PC-9 (cell line): Measurements from ENCODE around the gene BDH1. TPM values are rescaled to one million over a fixed set of nuclear protein-coding genes. Genes with fewer than 3 reads are reported as not detected.

Experiments
- BruUV-seq: library from RNA; stranded (reverse); fragments of 400-500 nt; replicated peaks from 2 replicates; lab custom pipeline; 2021; lab: Mats Ljungman, UMichigan
- CTCF ChIA-PET: fragments of 300-600 bp; sonication (Branson Sonifier 250); formaldehyde crosslinking; loops from one replicate; lab custom pipeline; 2022; ENCODE audit warnings: antibody characterized with exemption; lab: Charles Lee
- POLR2A ChIA-PET: fragments of 300-600 bp; sonication (Branson Sonifier 250); formaldehyde crosslinking; loops from one replicate; lab custom pipeline; 2022; ENCODE audit warnings: antibody characterized with exemption; ENCODE audit not compliant: unreplicated experiment; lab: Charles Lee
- DNase-seq, 2 experiments: peaks; one replicate each; pipeline versions ENCODE4 v3.0.0 to v3.0.0-alpha.2; 2015 to 2022; ENCODE audit warnings: mixed read lengths in 1 of 2
- H2AFZ ChIP-seq: fragments of 200-600 bp; sonication (generic); 2 replicates; pipeline ENCODE4 v1.8.1; 2017; ENCODE audit warnings: antibody characterized with exemption
- H3F3A ChIP-seq: fragments of 200-600 bp; sonication (generic); 2 replicates; pipeline ENCODE4 v1.8.1; 2017; ENCODE audit warnings: antibody characterized with exemption, mild to moderate bottlenecking, low read depth; ENCODE audit not compliant: insufficient read depth
- H3K27ac ChIP-seq: fragments of 200-600 bp; sonication (generic); 2 replicates; pipeline ENCODE4 v1.6.1; 2016; ENCODE audit warnings: mixed run types
- H3K27me3 ChIP-seq: fragments of 200-600 bp; sonication (generic); 2 replicates; pipeline ENCODE4 v1.6.1; 2016; ENCODE audit warnings: low read depth, mixed run types; ENCODE audit not compliant: insufficient read depth
- H3K36me3 ChIP-seq: fragments of 200-600 bp; sonication (generic); 2 replicates; pipeline ENCODE4 v1.6.1; 2016; ENCODE audit warnings: low read depth, mixed run types
- H3K4me1 ChIP-seq: fragments of 200-600 bp; sonication (generic); replicated peaks from 2 replicates; pipeline ENCODE4 v1.6.1; 2016; ENCODE audit warnings: mixed run types; ENCODE audit not compliant: insufficient read depth
- H3K4me2 ChIP-seq: fragments of 200-600 bp; sonication (generic); 2 replicates; pipeline ENCODE4 v1.6.1; 2017; ENCODE audit warnings: mixed run types
- H3K4me3 ChIP-seq: fragments of 200-600 bp; sonication (generic); 2 replicates; pipeline ENCODE4 v1.6.1; 2016; ENCODE audit warnings: mixed run types
- H3K79me2 ChIP-seq: fragments of 200-600 bp; sonication (generic); 2 replicates; pipeline ENCODE4 v1.6.1; 2017; ENCODE audit warnings: low read depth, mixed run types
- H3K9me2 ChIP-seq: fragments of 200-600 bp; sonication (generic); 2 replicates; pipeline ENCODE4 v1.8.1; 2017; ENCODE audit warnings: mild to moderate bottlenecking; ENCODE audit not compliant: insufficient read depth
- H3K9me3 ChIP-seq: fragments of 200-600 bp; sonication (generic); 2 replicates; pipeline ENCODE4 v1.8.1; 2016; ENCODE audit warnings: low read depth; ENCODE audit not compliant: insufficient read depth
- H4K20me1 ChIP-seq: fragments of 200-600 bp; sonication (generic); 2 replicates; pipeline ENCODE4 v1.8.1; 2017; ENCODE audit not compliant: insufficient read depth
- EZH2 ChIP-seq: fragments of 200-600 bp; sonication (generic); IDR thresholded peaks from 2 replicates; pipeline ENCODE4 v1.8.0; 2017; ENCODE audit warnings: antibody characterized with exemption, low read depth
- intact Hi-C: fragments of 100-400 bp; cut with micrococcal nuclease; formaldehyde crosslinking; loops from one replicate; pipeline ENCODE4 v1.10.0; 2022; ENCODE audit not compliant: unreplicated experiment
- total RNA-seq: library from RNA; stranded (reverse); gene quantifications from 2 replicates; pipeline ENCODE4 v1.2.3, GENCODE V29; 2021
- TF ChIP-seq, protein P1 (sequence below): fragments of 200-600 bp; sonication (generic); conservative IDR thresholded peaks from 2 replicates; pipeline ENCODE4 v1.6.1; 2017; ENCODE audit warnings: mixed run types, antibody characterized with exemption, mild to moderate bottlenecking, moderate library complexity

Gene BDH1
- total RNA-seq, 1 experiment from 2014 or later = 55.1 TPM

DNA sequence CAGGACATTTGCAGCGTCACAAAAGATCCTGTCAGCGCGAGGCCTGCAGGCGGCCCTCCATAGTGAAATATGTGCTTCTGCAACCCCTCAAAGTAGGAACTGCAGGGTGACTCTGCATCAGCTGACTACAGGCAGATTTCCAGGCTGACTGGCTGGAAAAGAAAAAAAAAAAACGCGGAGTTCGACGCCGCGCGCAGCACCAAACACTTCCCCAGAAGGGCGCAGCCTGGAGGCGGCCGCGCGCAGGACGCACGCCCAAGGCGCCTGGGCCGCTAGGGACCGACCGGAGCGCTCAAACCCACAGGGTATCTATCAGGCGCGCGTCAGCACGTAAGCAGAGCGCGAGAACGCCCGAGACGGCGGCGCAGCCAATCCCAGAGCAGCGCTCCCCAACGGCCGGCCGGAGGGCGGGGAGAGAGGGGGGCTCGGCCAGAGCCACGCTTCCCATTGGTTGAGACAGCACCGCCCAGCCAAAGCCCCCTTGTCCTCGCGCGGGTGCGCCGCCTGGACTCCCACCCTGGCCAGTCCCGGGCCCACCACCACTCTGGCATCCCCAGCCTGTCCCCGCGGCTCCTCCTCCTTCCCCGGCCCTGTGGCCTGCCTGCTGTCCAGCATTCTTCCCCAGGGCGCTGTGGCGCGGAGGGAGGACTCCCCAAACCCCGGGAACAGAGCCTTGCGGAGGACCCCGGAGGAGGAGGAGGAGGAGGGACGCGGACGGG lies 1.0 kb downstream of the BDH1 start:
- H3K36me3 ChIP-seq = no peaks in the 10 kb centered on the region
- CTCF ChIA-PET = no interaction called here
- H3K4me3 ChIP-seq = peak overlapping the region; percentile 75
- H3K9me3 ChIP-seq = no peaks in the 10 kb centered on the region
- POLR2A ChIA-PET = interaction anchor here (0.6 kb wide), 1 partner anchor 49 kb away, joined by 3 read pairs; no protein-coding TSS in a partner anchor
- peaks cover 6% of the 10 kb centered on the region; the same call in 1 of the 2 replicates for H3F3A ChIP-seq
- H3K27ac ChIP-seq = peak overlapping the region; percentile 34
- H4K20me1 ChIP-seq = no peaks in the 10 kb centered on the region
- peak overlapping the region; percentile 78 for H3K4me2 ChIP-seq
- no TSS peak for BruUV-seq
- DNase-seq = peak; percentile 94 to 99
- no peaks in the 10 kb centered on the region; the same call in 1 of the 2 replicates for H3K9me2 ChIP-seq
- TF ChIP-seq, protein P1, sequence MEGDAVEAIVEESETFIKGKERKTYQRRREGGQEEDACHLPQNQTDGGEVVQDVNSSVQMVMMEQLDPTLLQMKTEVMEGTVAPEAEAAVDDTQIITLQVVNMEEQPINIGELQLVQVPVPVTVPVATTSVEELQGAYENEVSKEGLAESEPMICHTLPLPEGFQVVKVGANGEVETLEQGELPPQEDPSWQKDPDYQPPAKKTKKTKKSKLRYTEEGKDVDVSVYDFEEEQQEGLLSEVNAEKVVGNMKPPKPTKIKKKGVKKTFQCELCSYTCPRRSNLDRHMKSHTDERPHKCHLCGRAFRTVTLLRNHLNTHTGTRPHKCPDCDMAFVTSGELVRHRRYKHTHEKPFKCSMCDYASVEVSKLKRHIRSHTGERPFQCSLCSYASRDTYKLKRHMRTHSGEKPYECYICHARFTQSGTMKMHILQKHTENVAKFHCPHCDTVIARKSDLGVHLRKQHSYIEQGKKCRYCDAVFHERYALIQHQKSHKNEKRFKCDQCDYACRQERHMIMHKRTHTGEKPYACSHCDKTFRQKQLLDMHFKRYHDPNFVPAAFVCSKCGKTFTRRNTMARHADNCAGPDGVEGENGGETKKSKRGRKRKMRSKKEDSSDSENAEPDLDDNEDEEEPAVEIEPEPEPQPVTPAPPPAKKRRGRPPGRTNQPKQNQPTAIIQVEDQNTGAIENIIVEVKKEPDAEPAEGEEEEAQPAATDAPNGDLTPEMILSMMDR = peak; percentile 68; the same call in 1 of the 2 replicates
- TF ChIP-seq EZH2 = no peak
- peak overlapping the region; percentile 87 for H2AFZ ChIP-seq
- intact Hi-C loops = loop anchor here (1.0 to 2.0 kb wide), 2 partner anchors 13 to 38 kb away; no protein-coding TSS in a partner anchor
- H3K27me3 ChIP-seq = no peaks in the 10 kb centered on the region
- H3K79me2 ChIP-seq = peaks cover 9% of the 10 kb centered on the region; the same call in 1 of the 2 replicates
- peaks cover 14% of the 10 kb centered on the region for H3K4me1 ChIP-seq

DNA sequence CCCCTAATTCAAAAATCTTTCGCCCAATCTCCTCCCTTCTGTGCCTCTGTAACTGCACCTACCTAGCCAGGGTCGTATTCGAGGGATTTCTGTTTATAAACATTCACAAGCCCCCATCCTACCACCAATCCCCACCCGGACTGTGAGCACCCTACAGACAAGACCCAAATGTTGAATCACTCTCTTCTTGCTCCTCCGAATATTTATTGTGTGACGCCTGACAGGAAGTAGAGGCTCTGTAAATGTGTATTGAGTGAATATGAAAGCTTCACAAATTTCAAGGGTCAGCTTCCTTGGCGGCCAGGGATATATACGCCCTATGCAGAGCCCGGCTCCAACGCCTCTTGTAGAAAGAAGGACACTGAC lies 1.6 kb downstream of the BDH1 start:
- Histone ChIP-seq H3K36me3 (no peaks in the 10 kb centered on the region), H3F3A (peaks cover 6% of the 10 kb centered on the region; the same call in 1 of the 2 replicates), H4K20me1 (no peaks in the 10 kb centered on the region), H3K4me3 (peak overlapping the region; percentile 75), H2AFZ (peak overlapping the region; percentile 81), H3K27ac (0 out of 2 replicates have a peak overlapping the region, but pooled peaks have one; percentile 1), H3K9me2 (no peaks in the 10 kb centered on the region), H3K79me2 (peaks cover 9% of the 10 kb centered on the region; the same call in 1 of the 2 replicates), H3K4me2 (peak overlapping the region; percentile 78), H3K27me3 (no peaks in the 10 kb centered on the region), H3K4me1 (peaks cover 11% of the 10 kb centered on the region), H3K9me3 (no peaks in the 10 kb centered on the region)
- BruUV-seq = no TSS peak
- intact Hi-C loops = loop anchor here (1.0 to 2.0 kb wide), 2 partner anchors 13 to 37 kb away; no protein-coding TSS in a partner anchor
- ChIA-PET POLR2A (interaction anchor here (0.6 kb wide), 1 partner anchor 48 kb away, joined by 3 read pairs; no protein-coding TSS in a partner anchor), CTCF (no interaction called here)
- TF ChIP-seq, protein P1 = no peak
- no peak for TF ChIP-seq EZH2
- DNase-seq = no peak

DNA sequence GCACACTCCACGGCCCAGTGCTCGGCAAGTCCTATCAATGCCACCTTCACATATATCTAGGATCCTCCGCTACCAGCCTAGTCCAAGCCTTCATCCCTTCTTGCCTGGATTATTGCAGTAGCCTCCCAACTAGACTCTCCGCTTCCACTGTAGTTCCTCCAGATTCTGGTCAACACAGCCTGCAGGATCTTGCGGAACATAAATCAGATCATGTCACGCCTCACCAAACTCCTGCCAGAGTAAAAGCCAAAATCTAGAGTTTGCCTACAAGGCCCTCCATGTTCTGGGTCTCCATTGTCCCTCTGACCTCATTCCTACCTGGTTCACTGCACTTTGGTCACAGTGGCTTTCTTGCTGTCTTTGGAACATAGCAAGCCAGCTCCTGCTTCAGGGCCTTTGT lies 3.6 kb downstream of the BDH1 start:
- H3K27ac ChIP-seq = no peak overlapping the region
- ChIA-PET CTCF (no interaction called here), POLR2A (no interaction called here)
- no TSS peak for BruUV-seq
- H3F3A ChIP-seq = peaks cover 6% of the 10 kb centered on the region; the same call in 1 of the 2 replicates
- H4K20me1 ChIP-seq = no peaks in the 10 kb centered on the region
- TF ChIP-seq EZH2 = no peak
- TF ChIP-seq, protein P1 = no peak
- H3K4me1 ChIP-seq = peaks cover 11% of the 10 kb centered on the region
- H3K79me2 ChIP-seq = peaks cover 9% of the 10 kb centered on the region; the same call in 1 of the 2 replicates
- intact Hi-C loops = no loop called here
- H3K36me3 ChIP-seq = no peaks in the 10 kb centered on the region
- no peak overlapping the region for H3K4me3 ChIP-seq
- no peaks in the 10 kb centered on the region for H3K27me3 ChIP-seq
- DNase-seq = no peak
- no peak overlapping the region for H3K4me2 ChIP-seq
- H2AFZ ChIP-seq = no peak overlapping the region
- no peaks in the 10 kb centered on the region for H3K9me2 ChIP-seq
- H3K9me3 ChIP-seq = no peaks in the 10 kb centered on the region
